Pancreas (tissue), 10 donors: Measurements from ENCODE around the gene DNAH8. TPM values are rescaled to one million over a fixed set of nuclear protein-coding genes. Genes with fewer than 3 reads are reported as not detected.

Experiments used
- ATAC-seq, 4 donors: fragments of 200-7000 bp; cut with Tn5 transposase; one replicate each; pipeline versions ENCODE4 v1.8.0 to v1.9.1; 2020; ENCODE audit warnings: mild to moderate bottlenecking in 4 of 4, moderate library complexity in 4 of 4
- DNase-seq, 6 donors: peaks; one replicate each; pipeline ENCODE4 v3.0.0-alpha.2; 2020
- FAIRE-seq: peaks from 2 replicates; lab custom pipeline; 2012; peaks lifted over from hg19 to GRCh38; lab: Jason Lieb, UNC
- H3K27ac ChIP-seq, 4 donors: fragments of 200-600 bp; sonication (generic); 1 replicate in 3 of 4; 2 replicates in 1 of 4; pipeline versions ENCODE4 v1.5.0 to v1.8.0; 2020
- H3K27me3 ChIP-seq, 4 donors: fragments of 200-600 bp; one replicate each; pipeline ENCODE4 v1.8.0; 2021
- H3K36me3 ChIP-seq, 3 donors: fragments of 200-600 bp; sonication (generic) in 1 of 3; one replicate each; pipeline versions ENCODE4 v1.5.0 to v1.8.0; 2020 to 2021
- H3K4me1 ChIP-seq, 3 donors: fragments of 200-600 bp; one replicate each; pipeline ENCODE4 v1.8.0; 2021
- H3K4me3 ChIP-seq, 4 donors: fragments of 200-600 bp; sonication (generic) in 2 of 4; one replicate each; pipeline versions ENCODE4 v1.5.0 to v1.8.0; 2020 to 2021
- H3K9me3 ChIP-seq, 4 donors: fragments of 200-600 bp; one replicate each; pipeline ENCODE4 v1.8.0; 2021
- WGBS, 2 donors: extraction: QIAGEN DNeasy Blood & Tissue Kit; methylation state at CpG; one replicate each; pipeline ENCODE4 v1.1.7; 2013; 5-methylcytosine and 5-hydroxymethylcytosine counted together
- intact Hi-C, 3 donors: fragments of 100-400 bp; cut with DNase I; formaldehyde crosslinking; loops; one replicate each; pipeline versions ENCODE4 v1.11.1 to v1.14.2; 2022
- polyA plus RNA-seq, 2 donors: library from polyadenylated mRNA; stranded (reverse); fragments of 200-250 nt; gene quantifications; one replicate each; pipeline ENCODE4 v1.2.3, GENCODE V29; 2013
- total RNA-seq, 6 donors: library from RNA; stranded (reverse); fragmentation: NEBNext Ultra II Directional in 4 of 6; extraction: Animal tissue kit (Norgen Biotek cat#: 25700) in 4 of 6; gene quantifications; one replicate each; pipeline versions ENCODE4 v1.2.1 to v1.2.4, GENCODE V29; 2021 to 2023
- TF ChIP-seq, protein P1 (sequence below), 4 donors: fragments of 200-600 bp; sonication (generic) in 3 of 4; IDR thresholded peaks; one replicate each; pipeline versions ENCODE4 v1.5.0 to v1.8.0; 2021; ENCODE audit warnings: antibody characterized with exemption in 4 of 4
- donor health status: healthy with polysubstance abuse.
- donor health status: DM: no; HTN: no; CAD: no; lungs with moderate emphysema.
- donor health status: DM: no; HTN: no; CAD: no.
- donor health status: control.
- donor health status: control.
- donor health status: Bipolar disorder and iron deficiency.
- donor health status: DM: yes; HTN: yes; CAD: no.
- donor health status: DM: no; HTN: no; CAD: no.
- donor health status: DM: no; HTN: no; CAD: no.
- donor health status: DM: yes; HTN: yes; CAD: no.

The DNAH8 gene
- total and polyA plus RNA-seq, 8 donors: not detected

DNA sequence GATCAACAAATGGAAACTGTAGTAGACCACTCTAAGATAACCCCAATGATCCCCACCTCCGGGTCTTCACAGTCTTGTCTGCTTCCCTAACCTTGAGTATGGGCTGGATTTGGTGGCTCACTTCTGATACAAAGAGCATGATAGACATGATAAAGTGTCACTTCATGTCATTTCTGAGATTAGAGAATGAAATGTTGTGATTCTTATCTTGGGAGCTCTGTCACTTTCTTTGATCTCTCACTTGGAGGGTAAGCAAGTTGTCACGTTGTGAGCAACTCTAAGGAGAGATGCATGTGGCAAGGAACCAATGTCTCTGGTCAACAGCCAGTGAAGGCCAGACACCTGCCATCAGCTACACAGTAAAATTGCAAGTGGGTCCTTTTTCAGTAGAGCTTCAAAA lies 9.2 kb upstream of the DNAH8 start:
- TF ChIP-seq, protein P1, sequence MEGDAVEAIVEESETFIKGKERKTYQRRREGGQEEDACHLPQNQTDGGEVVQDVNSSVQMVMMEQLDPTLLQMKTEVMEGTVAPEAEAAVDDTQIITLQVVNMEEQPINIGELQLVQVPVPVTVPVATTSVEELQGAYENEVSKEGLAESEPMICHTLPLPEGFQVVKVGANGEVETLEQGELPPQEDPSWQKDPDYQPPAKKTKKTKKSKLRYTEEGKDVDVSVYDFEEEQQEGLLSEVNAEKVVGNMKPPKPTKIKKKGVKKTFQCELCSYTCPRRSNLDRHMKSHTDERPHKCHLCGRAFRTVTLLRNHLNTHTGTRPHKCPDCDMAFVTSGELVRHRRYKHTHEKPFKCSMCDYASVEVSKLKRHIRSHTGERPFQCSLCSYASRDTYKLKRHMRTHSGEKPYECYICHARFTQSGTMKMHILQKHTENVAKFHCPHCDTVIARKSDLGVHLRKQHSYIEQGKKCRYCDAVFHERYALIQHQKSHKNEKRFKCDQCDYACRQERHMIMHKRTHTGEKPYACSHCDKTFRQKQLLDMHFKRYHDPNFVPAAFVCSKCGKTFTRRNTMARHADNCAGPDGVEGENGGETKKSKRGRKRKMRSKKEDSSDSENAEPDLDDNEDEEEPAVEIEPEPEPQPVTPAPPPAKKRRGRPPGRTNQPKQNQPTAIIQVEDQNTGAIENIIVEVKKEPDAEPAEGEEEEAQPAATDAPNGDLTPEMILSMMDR (IDR thresholded peaks at IDR 0.05): no peak
- intact Hi-C loops: no loop called here
- Histone ChIP-seq H3K4me1 (peaks cover 0 to 4% (median 0%) of the 10 kb centered on the region in 3 donors), H3K27me3 (no peaks in the 10 kb centered on the region), H3K36me3 (no peaks in the 10 kb centered on the region), H3K4me3 (no peak overlapping the region), H3K9me3 (no peaks in the 10 kb centered on the region), H3K27ac (no peak overlapping the region)
- FAIRE-seq (no peak), DNase-seq (no peak), ATAC-seq (no peak)
- 61 to 62% methylated on average over 2 of the region's 2 CpGs for WGBS, 2 donors

DNA sequence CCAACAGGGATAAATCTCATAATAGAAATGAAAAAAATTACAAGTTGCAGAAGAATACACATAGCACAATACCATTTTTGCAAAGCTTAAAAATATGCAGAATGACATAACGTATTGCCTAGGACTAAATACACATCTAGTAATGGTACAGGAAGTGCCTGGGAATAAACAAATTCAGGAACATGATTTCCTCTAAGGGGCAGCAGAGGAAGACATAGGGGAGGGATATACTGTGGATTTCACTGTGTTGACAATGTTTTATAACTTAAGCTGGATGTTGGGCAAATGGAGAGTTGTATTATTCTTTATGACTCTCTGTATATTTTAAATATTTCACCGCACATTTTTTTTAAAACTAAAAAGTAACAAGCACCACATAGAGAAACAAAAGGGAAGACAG lies 6.6 kb upstream of the DNAH8 start:
- ATAC-seq (no peak), DNase-seq (no peak), FAIRE-seq (no peak)
- 57 to 59% methylated on average over 2 of the region's 2 CpGs for WGBS, 2 donors
- Histone ChIP-seq H3K27ac (no peak overlapping the region), H3K4me3 (no peak overlapping the region), H3K36me3 (no peaks in the 10 kb centered on the region), H3K4me1 (no peaks in the 10 kb centered on the region), H3K27me3 (peaks cover 0 to 3% (median 0%) of the 10 kb centered on the region in 4 donors), H3K9me3 (no peaks in the 10 kb centered on the region)
- TF ChIP-seq, protein P1 (IDR thresholded peaks at IDR 0.05): no peak
- intact Hi-C loops: no loop called here

DNA sequence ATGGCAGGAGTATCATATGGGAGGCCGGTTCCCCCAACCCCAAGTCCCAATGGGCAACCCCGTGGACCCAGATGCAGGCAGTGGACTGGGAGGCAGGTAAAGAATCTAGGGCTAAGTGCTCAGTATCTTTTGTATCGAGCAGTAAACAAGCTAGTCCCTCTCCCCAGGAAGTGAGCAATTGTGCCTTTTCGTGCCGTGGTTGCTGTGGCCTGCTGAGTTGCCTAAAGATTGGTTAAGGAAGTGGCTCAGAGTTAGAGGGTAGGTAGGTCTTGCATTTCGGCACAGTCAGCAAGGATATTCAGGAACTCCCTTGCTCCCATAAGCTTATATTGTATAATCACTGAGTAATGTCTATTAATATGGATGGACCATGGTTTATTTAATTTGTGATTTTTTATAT lies 1.3 kb upstream of the DNAH8 start:
- intact Hi-C loops: no loop called here
- Histone ChIP-seq H3K4me3 (no peak overlapping the region), H3K27me3 (peaks cover 0 to 13% (median 0%) of the 10 kb centered on the region in 4 donors), H3K36me3 (no peaks in the 10 kb centered on the region), H3K27ac (no peak overlapping the region), H3K4me1 (no peaks in the 10 kb centered on the region), H3K9me3 (no peaks in the 10 kb centered on the region)
- no peak for ATAC-seq
- no peak for DNase-seq
- TF ChIP-seq, protein P1 (IDR thresholded peaks at IDR 0.05): no peak
- no peak for FAIRE-seq
- 73 to 74% methylated on average over 6 of the region's 6 CpGs for WGBS, 2 donors

DNA sequence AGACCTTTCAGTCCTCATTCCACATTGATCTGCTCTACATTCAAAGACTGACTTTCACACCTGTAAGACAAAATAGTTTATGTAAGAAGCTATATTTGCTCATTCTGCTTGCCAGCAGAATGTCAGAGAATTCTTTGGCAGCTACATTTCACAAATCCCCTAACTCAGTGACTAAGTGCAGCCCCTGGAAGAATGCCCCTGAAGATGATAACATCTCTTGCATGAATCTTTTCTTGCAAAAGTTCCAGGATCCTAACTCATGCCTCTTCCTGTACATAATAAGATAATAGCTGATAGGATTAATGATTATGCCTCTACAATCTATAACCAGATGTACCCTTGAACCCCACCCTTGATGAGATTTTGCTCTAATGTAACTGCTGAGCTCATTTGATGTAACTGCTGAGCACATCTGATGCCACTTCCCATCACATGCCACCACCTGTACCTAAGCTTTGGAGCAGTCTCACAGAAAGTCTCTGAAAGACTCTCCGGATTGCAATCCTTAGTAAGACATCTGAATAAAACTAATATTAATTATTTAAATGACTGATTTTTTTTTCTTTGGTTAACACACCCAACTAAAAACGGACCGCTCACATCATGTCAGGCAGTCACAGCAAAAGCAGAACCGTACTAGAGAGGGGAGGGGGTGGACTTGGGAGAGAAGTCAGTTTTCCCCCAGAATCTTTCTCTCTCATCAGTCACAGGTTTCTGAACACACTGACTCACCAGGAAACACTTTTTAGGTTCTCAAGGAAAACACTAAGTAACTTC lies 684 bp upstream of the DNAH8 start:
- Histone ChIP-seq H3K4me1 (no peaks in the 10 kb centered on the region), H3K9me3 (no peaks in the 10 kb centered on the region), H3K4me3 (peak overlapping the region in 1 of 4 donors; percentile 26), H3K27me3 (peaks cover 0 to 13% (median 0%) of the 10 kb centered on the region in 4 donors), H3K36me3 (no peaks in the 10 kb centered on the region), H3K27ac (no peak overlapping the region)
- TF ChIP-seq, protein P1 (IDR thresholded peaks at IDR 0.05): no peak
- ATAC-seq: no peak
- WGBS, 2 donors: 55 to 57% methylated on average over 4 of the region's 4 CpGs
- DNase-seq: no peak
- FAIRE-seq: no peak
- intact Hi-C loops: no loop called here

DNA sequence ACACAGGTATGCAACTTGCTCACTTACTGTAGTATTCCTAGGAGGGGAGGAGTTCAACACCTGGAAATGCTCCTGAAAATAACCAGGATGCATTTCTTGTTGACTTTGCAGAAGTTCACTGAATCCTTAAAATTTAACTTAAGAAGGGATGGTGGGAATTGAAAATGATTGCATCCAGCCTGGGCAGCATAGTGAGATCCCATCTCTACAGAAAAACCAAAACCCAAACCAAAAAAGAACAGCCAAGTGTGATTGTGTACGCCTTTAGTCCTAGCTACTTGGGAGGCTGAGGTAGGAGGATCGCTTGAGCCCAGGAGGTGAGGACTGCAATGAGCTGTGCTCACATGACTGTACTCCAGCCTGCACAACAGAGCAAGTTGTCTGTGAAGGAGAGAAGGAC lies 1.7 kb downstream of the DNAH8 start:
- FAIRE-seq: no peak
- Histone ChIP-seq H3K4me1 (no peaks in the 10 kb centered on the region), H3K27me3 (peaks cover 0 to 13% (median 0%) of the 10 kb centered on the region in 4 donors), H3K36me3 (no peaks in the 10 kb centered on the region), H3K9me3 (no peaks in the 10 kb centered on the region), H3K27ac (no peak overlapping the region), H3K4me3 (no peak overlapping the region)
- TF ChIP-seq, protein P1 (IDR thresholded peaks at IDR 0.05): no peak
- 93 to 96% methylated on average over 2 of the region's 2 CpGs for WGBS, 2 donors
- intact Hi-C loops: no loop called here
- ATAC-seq: no peak
- no peak for DNase-seq
